DMS79 treated with DMSO at 0.1 percent for 48 hours (cell line): ENCODE measurements around the gene CRPPA.

Experiments used
- DNase-seq: peaks from one replicate; lab custom pipeline; 2025; lab: John Stamatoyannopoulos, UW

Gene CRPPA

GRCh38 chr7:16422917-16423316 is 1.6 kb upstream of the CRPPA start:
- no peak for DNase-seq

DNA sequence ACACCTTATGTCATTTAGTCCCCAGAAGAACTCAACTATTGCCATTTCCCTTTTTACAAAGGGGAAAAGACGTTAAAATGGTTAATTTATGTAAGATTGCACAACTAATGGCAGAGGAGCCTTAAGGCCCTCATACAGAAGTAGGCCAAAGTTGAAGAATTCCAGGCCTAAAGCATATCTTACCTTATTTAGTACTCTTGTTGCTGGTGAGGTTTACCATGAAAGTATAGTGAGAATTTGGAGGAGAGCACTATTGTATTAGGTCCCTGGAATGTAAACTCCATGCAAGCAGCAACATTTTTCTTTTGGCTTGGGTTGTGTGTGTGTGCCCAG is 731 bp upstream of the CRPPA start:
- DNase-seq, result no peak

GRCh38 chr7:16420649-16421332 is 547 bp downstream of the CRPPA start:
- DNase-seq, result peak; percentile 21

DNA sequence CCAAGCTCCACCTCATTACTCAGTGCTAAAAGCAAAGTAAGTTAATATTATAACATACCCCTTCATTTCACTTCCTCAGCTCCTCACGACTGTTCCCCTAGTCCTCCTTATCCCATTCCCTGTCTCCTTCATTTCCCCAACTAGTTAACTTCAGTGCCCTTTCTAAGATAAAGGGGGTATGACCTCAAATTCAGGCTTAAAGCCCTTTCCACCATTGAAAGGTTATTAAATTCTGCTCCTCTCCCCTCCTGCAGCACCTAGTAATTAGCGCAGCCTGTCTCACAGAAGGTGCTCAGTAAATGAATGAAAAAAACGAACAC is 1.0 kb downstream of the CRPPA start:
- DNase-seq, result no peak

GRCh38 chr7:16419859-16420258 is 1.5 kb downstream of the CRPPA start:
- DNase-seq, result no peak

DNA sequence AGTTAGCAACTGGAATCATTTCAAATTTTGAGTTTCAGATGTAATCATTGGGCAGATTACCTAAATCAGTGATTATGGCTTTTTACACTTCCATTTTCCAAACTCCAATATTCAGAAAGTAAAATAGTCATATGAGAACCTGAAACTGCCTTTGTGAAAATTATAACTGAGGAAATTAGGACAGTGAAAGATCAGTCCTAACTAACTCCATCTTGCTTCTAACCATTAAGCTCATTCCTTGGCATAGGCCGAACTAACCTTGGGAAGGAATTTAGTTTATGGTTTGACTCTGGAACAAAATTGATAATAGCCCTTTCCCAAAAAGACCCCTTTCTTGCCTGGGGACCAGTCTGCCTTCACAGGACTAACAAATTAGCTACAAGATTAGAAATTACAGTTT is 2.2 kb downstream of the CRPPA start:
- no peak for DNase-seq

DNA sequence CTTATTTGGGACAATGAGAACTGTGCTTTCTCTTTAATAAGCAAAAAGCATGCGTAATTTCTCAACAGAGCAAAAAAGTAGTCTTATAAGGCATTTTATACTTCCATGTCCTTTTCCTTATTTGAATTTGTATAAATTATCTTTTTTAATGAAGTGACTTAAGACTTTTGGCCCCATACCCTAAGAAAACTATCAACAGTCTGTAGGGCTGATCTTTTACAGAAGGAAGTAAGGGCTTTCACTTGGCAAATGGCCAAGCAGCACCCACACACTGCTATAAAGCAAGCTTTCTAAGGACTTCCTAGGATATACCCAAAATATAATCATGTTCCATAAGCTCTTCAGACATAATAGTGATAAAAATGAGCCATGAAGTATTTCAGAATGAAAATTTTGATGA is 3.4 kb downstream of the CRPPA start:
- no peak for DNase-seq

DNA sequence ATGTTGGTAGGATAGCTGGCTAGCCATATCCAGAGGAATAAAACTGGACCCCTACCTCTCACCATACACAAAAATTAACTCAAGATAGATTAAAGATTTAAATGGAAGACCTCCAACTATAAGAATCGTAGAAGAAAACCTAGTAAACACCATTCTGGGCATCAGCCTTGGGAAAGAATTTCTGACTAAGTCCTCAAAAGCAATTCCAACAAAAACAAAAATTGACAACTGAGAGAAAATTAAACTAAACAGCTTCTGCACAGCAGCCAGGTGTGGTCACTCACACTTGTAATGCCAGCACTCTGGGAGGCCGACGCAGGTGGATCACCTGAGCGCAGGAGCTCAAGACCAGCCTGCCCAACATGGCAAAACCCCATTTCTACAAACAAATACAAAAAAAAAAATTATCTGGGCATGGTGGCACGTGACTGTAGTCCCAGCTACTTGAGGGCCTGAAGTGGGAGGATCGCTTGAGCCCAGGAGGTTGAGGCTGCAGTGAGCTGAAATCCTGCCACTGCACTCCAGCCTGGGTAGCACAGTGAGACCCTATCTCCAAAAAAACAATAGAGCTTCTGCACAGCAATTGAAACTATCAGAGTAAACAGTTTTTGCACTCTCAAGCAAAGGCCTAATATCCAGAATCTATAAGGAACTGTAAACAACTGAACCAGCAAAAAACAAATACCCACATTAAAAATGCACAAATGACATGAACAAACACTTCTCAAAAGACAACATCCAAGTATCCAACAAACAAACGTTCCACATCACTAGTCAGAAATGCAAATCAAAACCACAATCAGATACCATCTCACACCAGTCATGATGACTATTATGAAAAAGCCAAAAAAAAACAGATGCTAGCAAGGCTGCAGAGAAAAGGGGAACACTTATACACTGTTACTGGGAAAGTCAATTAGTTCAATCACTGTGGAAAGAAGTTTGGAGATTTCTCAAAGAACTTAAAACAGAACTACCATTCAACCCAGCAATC is 4.8 kb downstream of the CRPPA start:
- DNase-seq, result no peak

- no peak for DNase-seq
Measured at GRCh38 chr7:16412274-16413254, 8.8 kb downstream of the CRPPA start.

GRCh38 chr7:16411391-16411790 is 9.9 kb downstream of the CRPPA start:
- no peak for DNase-seq

- no peak for DNase-seq
Measured at GRCh38 chr7:16409777-16410176, 11.6 kb downstream of the CRPPA start.

DNA sequence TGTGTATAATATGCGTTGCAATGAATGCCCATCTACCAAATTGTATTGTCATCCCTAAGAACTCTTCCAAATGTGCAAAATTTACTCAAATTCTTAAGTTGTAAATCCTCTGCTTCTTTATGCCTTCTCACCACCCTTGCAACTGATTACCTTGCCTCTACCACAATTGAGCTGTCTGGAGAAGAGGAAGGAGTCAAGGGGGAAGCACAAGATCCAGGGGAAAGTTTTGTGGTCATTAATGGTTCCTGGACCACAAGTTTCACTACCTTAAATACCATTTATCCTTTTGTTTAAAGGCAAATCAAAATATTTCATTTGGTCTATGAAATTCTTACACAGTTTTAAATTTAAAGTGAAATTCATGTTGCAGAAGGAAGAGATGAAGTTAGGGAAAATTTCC is 16.7 kb downstream of the CRPPA start:
- DNase-seq, result no peak

DNA sequence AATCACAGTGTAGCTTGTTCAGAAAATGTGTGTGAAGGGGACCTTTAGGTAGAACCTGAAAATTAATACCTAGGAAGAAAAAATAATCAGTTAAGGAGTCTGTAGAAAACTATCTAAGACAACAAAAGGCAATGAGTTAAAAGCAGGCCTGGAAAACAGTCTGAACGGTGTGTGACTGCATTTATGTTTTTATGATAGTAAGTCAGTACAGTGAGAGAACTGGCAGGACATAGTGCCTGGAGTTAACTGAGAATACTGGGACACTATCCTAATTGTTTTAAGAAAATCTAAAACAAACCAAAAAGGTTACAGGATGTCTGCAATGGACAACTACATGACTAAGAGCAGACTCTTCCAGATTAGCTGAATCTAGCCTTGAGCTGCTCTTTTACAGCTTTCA is 17.9 kb downstream of the CRPPA start:
- DNase-seq, result no peak

GRCh38 chr7:16402940-16403339 is 18.4 kb downstream of the CRPPA start:
- no peak for DNase-seq

DNA sequence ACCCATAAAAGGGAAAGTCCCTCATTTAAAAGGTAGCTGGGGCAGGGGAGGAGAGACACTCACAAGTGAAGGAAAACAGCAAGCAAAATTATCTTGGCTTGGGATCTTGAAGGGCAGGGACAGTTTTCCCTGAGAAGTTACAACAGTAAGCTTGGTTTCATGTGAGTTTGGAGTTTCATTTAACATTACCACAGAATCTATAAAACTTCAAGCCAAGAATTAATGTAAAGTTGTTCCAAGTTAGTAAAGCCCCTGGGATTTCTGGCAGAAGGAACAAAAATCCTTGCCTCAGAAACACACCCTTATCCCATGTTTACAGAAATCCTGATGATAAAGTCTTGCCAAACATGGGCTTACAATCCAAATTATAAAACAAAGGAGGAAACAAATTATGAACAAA is 19.2 kb downstream of the CRPPA start:
- DNase-seq, result no peak

GRCh38 chr7:16400893-16401275 is 20.5 kb downstream of the CRPPA start:
- DNase-seq, result no peak

DNA sequence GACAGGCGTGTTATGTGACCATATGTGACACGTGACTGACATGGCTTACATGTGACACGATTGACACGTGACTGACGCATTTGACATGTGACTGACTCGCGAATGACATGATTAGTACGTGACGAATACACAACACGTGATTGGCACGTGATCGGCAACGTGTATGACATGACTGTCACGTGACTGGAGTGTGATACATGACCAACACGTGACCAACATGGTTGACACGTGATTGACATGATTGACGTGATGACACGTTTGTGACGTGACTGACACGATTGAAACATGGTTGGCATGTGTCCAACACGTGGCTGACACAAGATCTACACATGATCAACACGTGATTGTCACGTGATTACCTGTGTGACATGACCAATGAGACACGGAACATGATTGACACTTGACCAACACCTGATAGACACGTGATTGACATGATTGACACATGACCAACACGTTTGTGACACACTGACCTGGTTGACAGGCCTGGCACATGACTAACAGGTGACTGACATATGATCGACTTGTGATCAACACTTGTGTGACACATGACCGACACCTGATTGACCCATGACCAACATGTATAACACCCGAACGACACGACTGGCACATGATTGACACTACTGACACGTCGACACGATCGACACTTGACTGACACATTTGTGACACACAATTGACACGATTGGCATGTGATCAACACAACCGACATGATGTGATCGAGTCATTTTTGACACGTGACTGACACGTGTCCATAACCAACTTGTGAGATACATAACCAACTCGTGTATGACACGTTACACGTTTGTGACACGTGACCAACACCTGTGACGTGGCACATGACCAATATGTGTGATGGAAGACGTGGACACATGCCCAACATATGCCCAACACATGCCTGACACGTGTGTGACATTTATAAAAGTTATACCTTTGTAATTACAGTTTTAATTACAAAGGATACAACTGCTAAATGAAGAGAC is 21.1 kb downstream of the CRPPA start:
- DNase-seq, result no peak

- DNase-seq, result no peak
Measured at GRCh38 chr7:16399265-16399831, 22.0 kb downstream of the CRPPA start.

DNA sequence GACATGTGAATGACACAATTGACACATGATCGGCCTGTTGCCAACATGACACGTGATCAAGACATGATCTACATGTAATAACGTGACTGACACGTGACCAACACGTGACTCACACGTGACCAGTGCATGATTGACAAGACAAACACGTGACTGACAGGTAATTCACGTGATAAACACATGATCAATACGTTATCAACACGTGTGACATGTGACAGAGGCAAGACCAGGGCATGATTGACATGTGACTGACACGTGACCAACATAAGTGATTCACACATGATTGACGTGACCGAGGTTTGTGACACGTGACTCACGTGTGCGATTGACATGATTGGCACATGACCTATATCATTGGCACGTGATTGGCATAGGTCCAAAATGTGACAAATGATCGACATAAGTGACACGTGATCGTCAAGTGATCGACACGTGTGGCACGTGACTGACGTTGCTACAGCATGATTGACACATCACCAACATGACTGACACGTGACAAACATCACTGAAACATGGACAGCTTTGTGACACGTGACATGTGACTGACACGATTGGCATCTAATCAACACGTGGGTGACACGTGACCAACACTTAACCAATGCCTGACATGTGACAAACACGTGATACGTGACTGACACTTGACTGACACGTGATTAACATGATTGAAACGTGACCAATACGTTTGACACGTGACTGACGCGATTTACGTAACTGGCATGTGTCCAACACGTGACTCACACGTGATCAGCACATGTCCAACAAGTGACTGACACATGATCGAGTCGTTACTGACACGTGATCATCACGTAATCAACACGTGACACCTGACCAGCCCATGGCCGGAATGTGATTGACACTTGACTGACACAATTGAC is 23.0 kb downstream of the CRPPA start:
- DNase-seq, result no peak
